HepG2 (cell line): ENCODE measurements around the gene GTF2F2. TPM values are rescaled to one million over a fixed set of nuclear protein-coding genes. Genes with fewer than 3 reads are reported as not detected.

Experiments
- ARHGAP35 ChIP-seq: sonication (generic); formaldehyde crosslinking; IDR thresholded peaks from 2 replicates; pipeline ENCODE4 v1.9.0; 2022; ENCODE audit warnings: mild to moderate bottlenecking, inconsistent platforms, moderate library complexity, missing genetic modification reagents, borderline replicate concordance
- E2F1 ChIP-seq: sonication (generic); formaldehyde crosslinking; IDR thresholded peaks from 2 replicates; pipeline ENCODE4 v1.5.0; 2020; ENCODE audit warnings: missing genetic modification reagents
- HNRNPK ChIP-seq: fragments of 200-400 bp; formaldehyde crosslinking; IDR thresholded peaks from 2 replicates; pipeline ENCODE4 v1.6.1; 2018; ENCODE audit warnings: low read length, low read depth, moderate library complexity, mild to moderate bottlenecking; ENCODE audit not compliant: poor library complexity, severe bottlenecking
- KAT7 ChIP-seq: IDR thresholded peaks from 2 replicates; pipeline ENCODE4 v1.6.1; 2018; ENCODE audit warnings: borderline replicate concordance, missing compliant biosample characterization
- NFKB2 ChIP-seq: sonication (generic); formaldehyde crosslinking; IDR thresholded peaks from 2 replicates; pipeline ENCODE4 v1.4.0; 2020; ENCODE audit warnings: missing genetic modification reagents, borderline replicate concordance
- RARG ChIP-seq: sonication (generic); formaldehyde crosslinking; IDR thresholded peaks from 2 replicates; pipeline ENCODE4 v1.4.0; 2020; ENCODE audit warnings: low read depth, mild to moderate bottlenecking, missing genetic modification reagents
- RCOR2 ChIP-seq: IDR thresholded peaks from 2 replicates; pipeline ENCODE4 v1.6.1; 2016; ENCODE audit warnings: missing biosample characterization, missing genetic modification reagents
- RELA ChIP-seq: sonication (generic); formaldehyde crosslinking; IDR thresholded peaks from 2 replicates; pipeline ENCODE4 v1.4.0; 2020; ENCODE audit warnings: missing genetic modification reagents
- RFXANK ChIP-seq: IDR thresholded peaks from 2 replicates; pipeline ENCODE4 v1.6.1; 2016
- SETDB1 ChIP-seq: sonication (generic); formaldehyde crosslinking; IDR thresholded peaks from 2 replicates; pipeline ENCODE4 v1.5.1; 2020; ENCODE audit warnings: missing genetic modification reagents, mild to moderate bottlenecking, borderline replicate concordance
- SMARCC2 ChIP-seq: fragments of 450-650 bp; IDR thresholded peaks from 2 replicates; pipeline ENCODE4 v1.6.1; 2017; ENCODE audit warnings: antibody characterized with exemption, mild to moderate bottlenecking
- SOX13 ChIP-seq, 3 experiments: fragments of 450-650 bp in 1 of 3; sonication (generic) in 1 of 3; formaldehyde crosslinking in 1 of 3; IDR thresholded peaks in 2 of 3; conservative IDR thresholded peaks in 1 of 3; 2 replicates each; pipeline versions ENCODE4 v1.5.0 to v1.6.1; 2016 to 2020; ENCODE audit warnings: antibody characterized with exemption in 1 of 3, mild to moderate bottlenecking in 1 of 3, missing compliant biosample characterization in 1 of 3, missing genetic modification reagents in 1 of 3, moderate library complexity in 1 of 3
- SOX5 ChIP-seq: IDR thresholded peaks from 2 replicates; pipeline ENCODE4 v1.6.1; 2016; ENCODE audit warnings: borderline replicate concordance
- SP2 ChIP-seq: sonication (generic); formaldehyde crosslinking; IDR thresholded peaks from 2 replicates; pipeline ENCODE4 v1.5.1; 2020; ENCODE audit warnings: mild to moderate bottlenecking, missing genetic modification reagents
- TCF12 ChIP-seq, 2 experiments: fragments of 450-650 bp in 1 of 2; sonication (generic) in 1 of 2; formaldehyde crosslinking in 1 of 2; IDR thresholded peaks; 2 replicates each; pipeline versions ENCODE4 v1.6.1 to v1.8.0; 2017 to 2022; ENCODE audit warnings: antibody characterized with exemption in 1 of 2, mild to moderate bottlenecking in 1 of 2, missing genetic modification reagents in 1 of 2, moderate library complexity in 1 of 2
- THAP11 ChIP-seq: IDR thresholded peaks from 2 replicates; pipeline ENCODE4 v1.6.1; 2016; ENCODE audit warnings: missing biosample characterization, missing genetic modification reagents
- ZHX1 ChIP-seq: sonication (generic); formaldehyde crosslinking; IDR thresholded peaks from 2 replicates; pipeline ENCODE4 v1.8.1; 2022; ENCODE audit warnings: low read depth, mild to moderate bottlenecking, missing genetic modification reagents
- ZNF205 ChIP-seq: IDR thresholded peaks from 2 replicates; pipeline ENCODE4 v1.6.1; 2018; ENCODE audit warnings: missing biosample characterization, missing genetic modification reagents
- ZNF224 ChIP-seq: sonication (generic); formaldehyde crosslinking; IDR thresholded peaks from 2 replicates; pipeline ENCODE4 v1.5.0; 2020; ENCODE audit warnings: mild to moderate bottlenecking, missing genetic modification reagents
- ZNF564 ChIP-seq: sonication (generic); formaldehyde crosslinking; IDR thresholded peaks from 2 replicates; pipeline ENCODE4 v1.8.1; 2023; ENCODE audit warnings: mild to moderate bottlenecking, missing genetic modification reagents
- ZNF713 ChIP-seq: sonication (generic); formaldehyde crosslinking; IDR thresholded peaks from 2 replicates; pipeline ENCODE4 v1.4.0; 2020; ENCODE audit warnings: mild to moderate bottlenecking, missing genetic modification reagents
- ZNF720 ChIP-seq: sonication (generic); formaldehyde crosslinking; IDR thresholded peaks from 2 replicates; pipeline ENCODE4 v1.4.0; 2020; ENCODE audit warnings: missing genetic modification reagents
- ZNF772 ChIP-seq: sonication (generic); formaldehyde crosslinking; IDR thresholded peaks from 2 replicates; pipeline ENCODE4 v1.5.0; 2020; ENCODE audit warnings: mild to moderate bottlenecking, missing genetic modification reagents
- ZNF780A ChIP-seq: sonication (generic); formaldehyde crosslinking; IDR thresholded peaks from 2 replicates; pipeline ENCODE4 v1.8.0; 2022; ENCODE audit warnings: mild to moderate bottlenecking, missing genetic modification reagents, moderate library complexity
- ZNF788 ChIP-seq: sonication (generic); formaldehyde crosslinking; IDR thresholded peaks from 2 replicates; pipeline ENCODE4 v1.5.0; 2020; ENCODE audit warnings: mild to moderate bottlenecking, missing genetic modification reagents, borderline replicate concordance
- polyA plus RNA-seq, 8 experiments: library from polyadenylated mRNA; depleted of rRNA in 3 of 8; stranded (reverse) in 7 of 8; unstranded in 1 of 8; fragments of >200 nt; fragmentation: Illumina TruSeq in 4 of 8; extraction: Trizol in 4 of 8; gene quantifications; 2 replicates each; pipeline versions ENCODE4 v1.2.1 to v1.2.3, GENCODE V29; 2011 to 2016; ENCODE audit warnings: low read depth in 4 of 8, missing spikeins in 1 of 8, mixed read lengths in 1 of 8; ENCODE audit not compliant: insufficient read depth in 1 of 8
- total RNA-seq, 5 experiments: library from RNA; depleted of rRNA; stranded (reverse); fragments of >200 nt; fragmentation: Illumina TruSeq; extraction: Trizol; gene quantifications; 2 replicates each; pipeline ENCODE4 v1.2.3, GENCODE V29; 2016; ENCODE audit warnings: low read depth in 1 of 5

GTF2F2 gene
- total and polyA plus RNA-seq, 2 of the 13 experiments (the other 11 are each of a cell fraction or from before 2014, with no cell fraction given): 10.6 to 32.8 TPM

GRCh38 chr13:45119991-45120864 is at the start of gene GTF2F2 (continued):
- peak; percentile 92 for TF ChIP-seq THAP11 (CRISPR knock-in tag)
- TF ChIP-seq ZNF713 (CRISPR knock-in tag): no peak
- no peak for TF ChIP-seq ZNF720 (CRISPR knock-in tag)
- TF ChIP-seq RCOR2 (CRISPR knock-in tag): no peak
- TF ChIP-seq RARG (CRISPR knock-in tag): no peak
- TF ChIP-seq NFKB2 (CRISPR knock-in tag): peak; percentile 74; the same call in 1 of the 2 replicates
- no peak for TF ChIP-seq HNRNPK
- 0 out of 2 replicates have a peak, but pooled peaks have one; percentile 14 for TF ChIP-seq SP2
- peak; percentile 74 for TF ChIP-seq ZNF788 (CRISPR knock-in tag)
- TF ChIP-seq ZNF780A: 0 out of 2 replicates have a peak, but pooled peaks have one; percentile 34
- peak; percentile 37; the same call in 1 of the 2 replicates for TF ChIP-seq SOX5 (CRISPR knock-in tag)
- 0 out of 2 replicates have a peak, but pooled peaks have one; percentile 27 for TF ChIP-seq ZHX1
- no peak for TF ChIP-seq ZNF224
- TF ChIP-seq ZNF772 (CRISPR knock-in tag): peak; percentile 84
- no peak for TF ChIP-seq SETDB1 (CRISPR knock-in tag)
- TF ChIP-seq ZNF205: 0 out of 2 replicates have a peak, but pooled peaks have one; percentile 4
- TF ChIP-seq ARHGAP35: peak; percentile 74; the same call in 1 of the 2 replicates
- no peak for TF ChIP-seq RFXANK (CRISPR knock-in tag)
- TF ChIP-seq TCF12 (IDR thresholded peaks at IDR 0.05): no peak
- TF ChIP-seq TCF12 (CRISPR knock-in tag; IDR thresholded peaks at IDR 0.05): 0 out of 2 replicates have a peak, but pooled peaks have one; percentile 67
- peak; percentile 69; the same call in 1 of the 2 replicates for TF ChIP-seq KAT7 (CRISPR knock-in tag)
- 0 out of 2 replicates have a peak, but pooled peaks have one; percentile 11 for TF ChIP-seq SOX13 (IDR thresholded peaks at IDR 0.05)
- peak in 1 of 2 experiments; percentile 48; a peak in 1 of 4 replicates for TF ChIP-seq SOX13 (CRISPR knock-in tag; conservative IDR thresholded peaks at IDR 0.05 in 1 of 2, IDR thresholded peaks at IDR 0.05 in 1 of 2)
- no peak for TF ChIP-seq E2F1 (CRISPR knock-in tag)
- no peak for TF ChIP-seq SMARCC2
- TF ChIP-seq RELA (CRISPR knock-in tag): no peak
- TF ChIP-seq ZNF564 (CRISPR knock-in tag): peak; percentile 73; the same call in 1 of the 2 replicates
